ENCODE results near the gene ADAM12.

- TF ChIP-seq CTCF (conservative IDR thresholded peaks at IDR 0.05 in 1 of 2, IDR thresholded peaks at IDR 0.05 in 1 of 2; ENCODE audit: low read depth in 1 of 2, low read length in 2 of 2) (no peak), EZH2 (IDR thresholded peaks at IDR 0.05; ENCODE audit: low read length, missing control alignments) (no peak)
These were observed 350.3 kb downstream of the ADAM12 start for GRCh38 chr10:126037946-126038345.

All from fibroblast of lung (primary cell).